SK-N-SH treated with all-trans-retinoic acid at 6 μM for 48 hours (cell line): ENCODE measurements around the gene NACA2.

Experiments used
- ATAC-seq: fragments of 200-7000 bp; cut with Tn5 transposase; 3 replicates; pipeline ENCODE4 v1.9.1; 2020; ENCODE audit warnings: mild to moderate bottlenecking, moderate library complexity
- ARNTL ChIP-seq: fragments of 450-650 bp; formaldehyde crosslinking; IDR thresholded peaks from 2 replicates; pipeline ENCODE4 v1.5.0; 2020; ENCODE audit warnings: low read depth, mild to moderate bottlenecking, moderate library complexity, borderline replicate concordance
- BACH2 ChIP-seq: fragments of 250-450 bp; sonication (Bioruptor Pico); IDR thresholded peaks from 2 replicates; pipeline ENCODE4 v1.9.0; 2021; ENCODE audit warnings: mild to moderate bottlenecking, borderline replicate concordance
- CSDC2 ChIP-seq: fragments of 250-450 bp; sonication (Bioruptor Pico); IDR thresholded peaks from 2 replicates; pipeline ENCODE4 v1.5.0; 2020; ENCODE audit warnings: mild to moderate bottlenecking, moderate library complexity
- ESRRG ChIP-seq: fragments of 250-450 bp; sonication (Bioruptor Pico); IDR thresholded peaks from 2 replicates; pipeline ENCODE4 v1.6.1; 2021; ENCODE audit warnings: mild to moderate bottlenecking
- GLIS3 ChIP-seq: fragments of 250-450 bp; sonication (Bioruptor Pico); IDR thresholded peaks from 2 replicates; pipeline ENCODE4 v1.5.0; 2020; ENCODE audit warnings: mild to moderate bottlenecking, moderate library complexity
- ISL1 ChIP-seq: fragments of 250-450 bp; sonication (Bioruptor Pico); IDR thresholded peaks from 2 replicates; pipeline ENCODE4 v2.1.2; 2022; ENCODE audit warnings: mild to moderate bottlenecking, moderate library complexity
- OSR1 ChIP-seq: fragments of 250-450 bp; sonication (Bioruptor Pico); IDR thresholded peaks from 2 replicates; pipeline ENCODE4 v1.8.0; 2022; ENCODE audit warnings: moderate library complexity, mild to moderate bottlenecking, inconsistent platforms
- PPARA ChIP-seq: fragments of 250-450 bp; sonication (Bioruptor Pico); IDR thresholded peaks from 2 replicates; pipeline ENCODE4 v1.5.0; 2020; ENCODE audit warnings: mild to moderate bottlenecking, borderline replicate concordance
- RARB ChIP-seq: fragments of 250-450 bp; sonication (Bioruptor Pico); IDR thresholded peaks from 2 replicates; pipeline ENCODE4 v1.8.0; 2021; ENCODE audit warnings: mild to moderate bottlenecking, moderate library complexity
- SNAI2 ChIP-seq: fragments of 250-450 bp; sonication (Bioruptor Pico); IDR thresholded peaks from 2 replicates; pipeline ENCODE4 v1.5.0; 2020; ENCODE audit warnings: mild to moderate bottlenecking, moderate library complexity
- TCF4 ChIP-seq: fragments of 250-450 bp; sonication (Bioruptor Pico); IDR thresholded peaks from 2 replicates; pipeline ENCODE4 v1.8.0; 2021; ENCODE audit warnings: mild to moderate bottlenecking, moderate library complexity, borderline replicate concordance
- TOX ChIP-seq: fragments of 250-450 bp; sonication (Bioruptor Pico); IDR thresholded peaks from 2 replicates; pipeline ENCODE4 v1.8.0; 2021; ENCODE audit warnings: mild to moderate bottlenecking, moderate library complexity, borderline replicate concordance
- ZC3H10 ChIP-seq: fragments of 250-450 bp; sonication (Bioruptor Pico); IDR thresholded peaks from 2 replicates; pipeline ENCODE4 v1.5.1; 2021; ENCODE audit warnings: mild to moderate bottlenecking, moderate library complexity
- ZFP3 ChIP-seq: fragments of 250-450 bp; sonication (Bioruptor Pico); IDR thresholded peaks from 2 replicates; pipeline ENCODE4 v1.5.0; 2020; ENCODE audit warnings: mild to moderate bottlenecking, moderate library complexity
- ZNF565 ChIP-seq: fragments of 450-650 bp; formaldehyde crosslinking; conservative IDR thresholded peaks from 2 replicates; pipeline ENCODE4 v1.5.0; 2020; ENCODE audit warnings: low read depth, mild to moderate bottlenecking, moderate library complexity
- ZNF70 ChIP-seq: fragments of 450-650 bp; formaldehyde crosslinking; IDR thresholded peaks from 2 replicates; pipeline ENCODE4 v1.5.0; 2020; ENCODE audit warnings: mild to moderate bottlenecking, moderate library complexity
- ZNF8 ChIP-seq: fragments of 450-650 bp; formaldehyde crosslinking; IDR thresholded peaks from 2 replicates; pipeline ENCODE4 v1.5.0; 2020; ENCODE audit warnings: mild to moderate bottlenecking, moderate library complexity
- TF ChIP-seq, protein P1 (sequence below): fragments of 250-450 bp; sonication (Bioruptor Pico); IDR thresholded peaks from 2 replicates; pipeline ENCODE4 v1.5.1; 2021; ENCODE audit warnings: mild to moderate bottlenecking, moderate library complexity
- TF ChIP-seq, protein P2 (sequence below): fragments of 250-450 bp; sonication (Bioruptor Pico); IDR thresholded peaks from 2 replicates; pipeline ENCODE4 v1.5.0; 2020; ENCODE audit warnings: mild to moderate bottlenecking, moderate library complexity
- TF ChIP-seq, protein P3 (sequence below): fragments of 250-450 bp; sonication (Bioruptor Pico); IDR thresholded peaks from 2 replicates; pipeline ENCODE4 v1.5.1; 2020; ENCODE audit warnings: low read depth, mild to moderate bottlenecking, moderate library complexity
- TF ChIP-seq, protein P4 (sequence below): fragments of 250-450 bp; sonication (Bioruptor Pico); IDR thresholded peaks from 2 replicates; pipeline ENCODE4 v1.8.0; 2021; ENCODE audit warnings: low read depth, mild to moderate bottlenecking, moderate library complexity, borderline replicate concordance
- TF ChIP-seq, protein P5 (sequence below): fragments of 250-450 bp; sonication (Bioruptor Pico); IDR thresholded peaks from 2 replicates; pipeline ENCODE4 v1.8.0; 2020; ENCODE audit warnings: mild to moderate bottlenecking, moderate library complexity, borderline replicate concordance

The NACA2 gene

DNA sequence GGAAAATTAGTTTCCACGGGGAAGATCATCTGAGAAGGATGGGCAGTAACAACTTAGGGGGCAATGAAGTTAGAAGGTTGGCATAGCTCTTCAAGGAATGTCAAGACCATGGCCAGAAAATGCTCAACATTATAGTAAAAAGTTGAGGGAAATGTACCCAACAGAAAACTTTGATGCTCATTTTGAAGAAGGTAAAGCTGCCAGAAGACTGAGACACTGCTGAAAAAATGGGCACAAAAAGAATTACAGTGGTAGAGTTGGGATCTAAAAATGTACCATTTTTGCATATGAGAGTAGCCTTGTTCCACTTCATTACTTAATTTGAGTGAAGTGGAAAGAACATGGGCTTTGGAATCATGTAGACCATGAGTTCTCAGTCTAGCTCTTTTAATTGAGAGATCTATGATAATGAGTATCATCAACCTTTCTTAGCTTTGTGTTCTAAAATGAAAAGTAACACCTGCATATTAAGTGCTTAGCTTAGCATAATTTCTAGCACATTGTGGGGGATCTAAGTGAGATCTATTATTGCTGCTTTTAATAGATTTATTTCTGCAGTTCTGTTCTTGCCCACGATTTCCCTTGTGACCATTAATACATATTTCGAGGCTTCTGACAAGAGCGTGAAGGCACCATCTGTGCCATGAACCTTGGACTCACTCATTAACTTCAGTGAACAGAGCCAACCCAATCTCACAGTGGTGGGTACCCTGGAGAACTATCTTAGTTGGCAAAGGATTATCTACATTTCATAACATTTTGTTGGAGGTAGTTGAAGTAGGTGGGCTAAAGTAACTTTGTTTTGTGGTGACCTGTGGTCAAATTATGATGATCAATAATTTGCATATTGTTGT is 3.0 kb downstream of the NACA2 start:
- no peak for ATAC-seq
- TF ChIP-seq, protein P1, sequence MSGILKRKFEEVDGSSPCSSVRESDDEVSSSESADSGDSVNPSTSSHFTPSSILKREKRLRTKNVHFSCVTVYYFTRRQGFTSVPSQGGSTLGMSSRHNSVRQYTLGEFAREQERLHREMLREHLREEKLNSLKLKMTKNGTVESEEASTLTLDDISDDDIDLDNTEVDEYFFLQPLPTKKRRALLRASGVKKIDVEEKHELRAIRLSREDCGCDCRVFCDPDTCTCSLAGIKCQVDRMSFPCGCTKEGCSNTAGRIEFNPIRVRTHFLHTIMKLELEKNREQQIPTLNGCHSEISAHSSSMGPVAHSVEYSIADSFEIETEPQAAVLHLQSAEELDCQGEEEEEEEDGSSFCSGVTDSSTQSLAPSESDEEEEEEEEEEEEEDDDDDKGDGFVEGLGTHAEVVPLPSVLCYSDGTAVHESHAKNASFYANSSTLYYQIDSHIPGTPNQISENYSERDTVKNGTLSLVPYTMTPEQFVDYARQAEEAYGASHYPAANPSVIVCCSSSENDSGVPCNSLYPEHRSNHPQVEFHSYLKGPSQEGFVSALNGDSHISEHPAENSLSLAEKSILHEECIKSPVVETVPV (CRISPR knock-in tag), result no peak
- TF ChIP-seq ZFP3 (CRISPR knock-in tag), result no peak
- TF ChIP-seq ZNF8 (CRISPR knock-in tag), result no peak
- TF ChIP-seq SNAI2 (CRISPR knock-in tag), result no peak
- no peak for TF ChIP-seq RARB (CRISPR knock-in tag)
- no peak for TF ChIP-seq BACH2 (CRISPR knock-in tag)
- no peak for TF ChIP-seq OSR1 (CRISPR knock-in tag)
- no peak for TF ChIP-seq ISL1 (CRISPR knock-in tag)
- TF ChIP-seq TOX (CRISPR knock-in tag), result no peak
- TF ChIP-seq CSDC2 (CRISPR knock-in tag), result no peak
- TF ChIP-seq, protein P2, sequence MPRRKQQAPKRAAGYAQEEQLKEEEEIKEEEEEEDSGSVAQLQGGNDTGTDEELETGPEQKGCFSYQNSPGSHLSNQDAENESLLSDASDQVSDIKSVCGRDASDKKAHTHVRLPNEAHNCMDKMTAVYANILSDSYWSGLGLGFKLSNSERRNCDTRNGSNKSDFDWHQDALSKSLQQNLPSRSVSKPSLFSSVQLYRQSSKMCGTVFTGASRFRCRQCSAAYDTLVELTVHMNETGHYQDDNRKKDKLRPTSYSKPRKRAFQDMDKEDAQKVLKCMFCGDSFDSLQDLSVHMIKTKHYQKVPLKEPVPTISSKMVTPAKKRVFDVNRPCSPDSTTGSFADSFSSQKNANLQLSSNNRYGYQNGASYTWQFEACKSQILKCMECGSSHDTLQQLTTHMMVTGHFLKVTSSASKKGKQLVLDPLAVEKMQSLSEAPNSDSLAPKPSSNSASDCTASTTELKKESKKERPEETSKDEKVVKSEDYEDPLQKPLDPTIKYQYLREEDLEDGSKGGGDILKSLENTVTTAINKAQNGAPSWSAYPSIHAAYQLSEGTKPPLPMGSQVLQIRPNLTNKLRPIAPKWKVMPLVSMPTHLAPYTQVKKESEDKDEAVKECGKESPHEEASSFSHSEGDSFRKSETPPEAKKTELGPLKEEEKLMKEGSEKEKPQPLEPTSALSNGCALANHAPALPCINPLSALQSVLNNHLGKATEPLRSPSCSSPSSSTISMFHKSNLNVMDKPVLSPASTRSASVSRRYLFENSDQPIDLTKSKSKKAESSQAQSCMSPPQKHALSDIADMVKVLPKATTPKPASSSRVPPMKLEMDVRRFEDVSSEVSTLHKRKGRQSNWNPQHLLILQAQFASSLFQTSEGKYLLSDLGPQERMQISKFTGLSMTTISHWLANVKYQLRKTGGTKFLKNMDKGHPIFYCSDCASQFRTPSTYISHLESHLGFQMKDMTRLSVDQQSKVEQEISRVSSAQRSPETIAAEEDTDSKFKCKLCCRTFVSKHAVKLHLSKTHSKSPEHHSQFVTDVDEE (CRISPR knock-in tag), result no peak
- TF ChIP-seq ZC3H10 (CRISPR knock-in tag), result no peak
- TF ChIP-seq ZNF70 (CRISPR knock-in tag), result no peak
- TF ChIP-seq GLIS3, result no peak
- TF ChIP-seq ESRRG (CRISPR knock-in tag), result no peak
- TF ChIP-seq TCF4, result no peak
- TF ChIP-seq, protein P3, sequence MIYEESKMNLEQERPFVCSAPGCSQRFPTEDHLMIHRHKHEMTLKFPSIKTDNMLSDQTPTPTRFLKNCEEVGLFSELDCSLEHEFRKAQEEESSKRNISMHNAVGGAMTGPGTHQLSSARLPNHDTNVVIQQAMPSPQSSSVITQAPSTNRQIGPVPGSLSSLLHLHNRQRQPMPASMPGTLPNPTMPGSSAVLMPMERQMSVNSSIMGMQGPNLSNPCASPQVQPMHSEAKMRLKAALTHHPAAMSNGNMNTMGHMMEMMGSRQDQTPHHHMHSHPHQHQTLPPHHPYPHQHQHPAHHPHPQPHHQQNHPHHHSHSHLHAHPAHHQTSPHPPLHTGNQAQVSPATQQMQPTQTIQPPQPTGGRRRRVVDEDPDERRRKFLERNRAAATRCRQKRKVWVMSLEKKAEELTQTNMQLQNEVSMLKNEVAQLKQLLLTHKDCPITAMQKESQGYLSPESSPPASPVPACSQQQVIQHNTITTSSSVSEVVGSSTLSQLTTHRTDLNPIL (CRISPR knock-in tag), result no peak
- TF ChIP-seq ZNF565, result no peak
- no peak for TF ChIP-seq ARNTL (CRISPR knock-in tag)
- TF ChIP-seq, protein P4, sequence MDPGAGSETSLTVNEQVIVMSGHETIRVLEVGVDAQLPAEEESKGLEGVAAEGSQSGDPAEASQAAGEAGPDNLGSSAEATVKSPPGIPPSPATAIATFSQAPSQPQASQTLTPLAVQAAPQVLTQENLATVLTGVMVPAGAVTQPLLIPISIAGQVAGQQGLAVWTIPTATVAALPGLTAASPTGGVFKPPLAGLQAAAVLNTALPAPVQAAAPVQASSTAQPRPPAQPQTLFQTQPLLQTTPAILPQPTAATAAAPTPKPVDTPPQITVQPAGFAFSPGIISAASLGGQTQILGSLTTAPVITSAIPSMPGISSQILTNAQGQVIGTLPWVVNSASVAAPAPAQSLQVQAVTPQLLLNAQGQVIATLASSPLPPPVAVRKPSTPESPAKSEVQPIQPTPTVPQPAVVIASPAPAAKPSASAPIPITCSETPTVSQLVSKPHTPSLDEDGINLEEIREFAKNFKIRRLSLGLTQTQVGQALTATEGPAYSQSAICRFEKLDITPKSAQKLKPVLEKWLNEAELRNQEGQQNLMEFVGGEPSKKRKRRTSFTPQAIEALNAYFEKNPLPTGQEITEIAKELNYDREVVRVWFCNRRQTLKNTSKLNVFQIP (CRISPR knock-in tag), result no peak

DNA sequence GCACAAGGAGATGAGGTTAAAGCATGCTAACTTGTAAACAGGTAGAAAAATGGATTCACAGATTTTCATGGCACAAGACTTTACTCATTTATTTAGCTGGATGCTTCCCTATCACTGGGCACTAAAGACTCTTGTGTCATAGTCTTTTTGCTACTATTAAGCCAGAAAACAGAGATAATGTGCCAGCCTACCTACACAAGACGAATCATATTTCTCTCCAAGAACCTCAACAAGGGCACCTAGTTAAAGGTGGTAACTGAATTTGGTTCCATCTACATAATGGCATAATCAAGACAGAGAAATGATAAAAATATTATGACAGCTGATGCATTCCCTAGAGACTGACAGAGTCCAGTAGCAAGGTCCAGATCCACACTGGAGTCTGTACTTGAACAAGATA is 3.8 kb downstream of the NACA2 start:
- ATAC-seq, result no peak
- TF ChIP-seq, protein P1 (CRISPR knock-in tag), result no peak
- TF ChIP-seq RARB (CRISPR knock-in tag), result no peak
- TF ChIP-seq OSR1 (CRISPR knock-in tag), result no peak
- TF ChIP-seq ZNF565, result no peak
- TF ChIP-seq PPARA (CRISPR knock-in tag), result no peak
- TF ChIP-seq, protein P2 (CRISPR knock-in tag), result no peak
- TF ChIP-seq ZC3H10 (CRISPR knock-in tag), result no peak
- TF ChIP-seq ARNTL (CRISPR knock-in tag), result no peak
- TF ChIP-seq ZFP3 (CRISPR knock-in tag), result no peak
- no peak for TF ChIP-seq TOX (CRISPR knock-in tag)
- TF ChIP-seq, protein P4 (CRISPR knock-in tag), result no peak
- TF ChIP-seq, protein P5, sequence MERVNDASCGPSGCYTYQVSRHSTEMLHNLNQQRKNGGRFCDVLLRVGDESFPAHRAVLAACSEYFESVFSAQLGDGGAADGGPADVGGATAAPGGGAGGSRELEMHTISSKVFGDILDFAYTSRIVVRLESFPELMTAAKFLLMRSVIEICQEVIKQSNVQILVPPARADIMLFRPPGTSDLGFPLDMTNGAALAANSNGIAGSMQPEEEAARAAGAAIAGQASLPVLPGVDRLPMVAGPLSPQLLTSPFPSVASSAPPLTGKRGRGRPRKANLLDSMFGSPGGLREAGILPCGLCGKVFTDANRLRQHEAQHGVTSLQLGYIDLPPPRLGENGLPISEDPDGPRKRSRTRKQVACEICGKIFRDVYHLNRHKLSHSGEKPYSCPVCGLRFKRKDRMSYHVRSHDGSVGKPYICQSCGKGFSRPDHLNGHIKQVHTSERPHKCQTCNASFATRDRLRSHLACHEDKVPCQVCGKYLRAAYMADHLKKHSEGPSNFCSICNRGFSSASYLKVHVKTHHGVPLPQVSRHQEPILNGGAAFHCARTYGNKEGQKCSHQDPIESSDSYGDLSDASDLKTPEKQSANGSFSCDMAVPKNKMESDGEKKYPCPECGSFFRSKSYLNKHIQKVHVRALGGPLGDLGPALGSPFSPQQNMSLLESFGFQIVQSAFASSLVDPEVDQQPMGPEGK (CRISPR knock-in tag), result no peak
- TF ChIP-seq BACH2 (CRISPR knock-in tag), result no peak
- TF ChIP-seq ISL1 (CRISPR knock-in tag), result no peak
